Kidney capillary endothelial cell (primary cell): ENCODE measurements around the gene DAB1.
"Not testable (repeated sequence)": the region's sequence is repeated elsewhere in the genome, so short reads cannot be mapped to it uniquely, and the experiment has no call there.

Experiments used
- DNase-seq: peaks from one replicate; pipeline ENCODE4 v3.0.0-alpha.2; 2018; ENCODE audit warnings: low spot score

The DAB1 gene

DNA sequence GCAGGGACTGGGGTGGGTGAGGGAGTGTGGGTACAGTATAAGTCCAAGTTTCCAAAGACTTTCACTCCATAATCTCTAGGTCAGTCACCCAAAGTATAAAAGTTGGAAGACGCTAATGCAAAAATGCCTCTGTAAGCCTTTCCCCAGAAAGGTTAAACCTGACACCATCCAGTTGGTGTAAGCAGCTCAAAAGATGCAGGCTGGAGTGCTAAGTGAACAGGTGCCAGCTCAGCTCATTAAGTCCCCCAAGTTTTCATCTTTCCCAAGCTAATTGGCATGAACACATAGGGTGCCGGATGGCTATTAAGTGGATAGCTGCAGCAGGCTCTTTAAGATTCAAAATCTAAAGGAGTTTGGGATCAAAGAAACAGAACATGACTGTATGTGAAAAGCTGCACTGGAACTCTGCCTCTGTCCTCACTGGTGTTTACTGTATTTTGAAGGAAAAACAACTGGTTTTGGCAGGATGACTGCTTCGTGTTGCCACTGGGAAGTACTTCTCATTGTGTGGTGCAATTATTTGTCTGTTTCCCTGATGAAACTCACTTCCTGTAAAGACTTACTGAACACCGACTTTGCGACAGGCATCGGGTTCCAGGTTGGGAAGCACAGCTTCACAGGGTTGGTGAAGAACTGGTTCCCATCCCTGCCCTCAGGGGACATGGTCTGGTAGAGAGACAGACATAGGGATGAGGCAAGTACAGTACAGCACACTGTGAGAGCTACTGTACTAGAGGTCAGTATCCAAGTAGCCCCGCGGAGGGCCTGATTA is 152.7 kb downstream of the DAB1 start:
- no peak for DNase-seq

DNA sequence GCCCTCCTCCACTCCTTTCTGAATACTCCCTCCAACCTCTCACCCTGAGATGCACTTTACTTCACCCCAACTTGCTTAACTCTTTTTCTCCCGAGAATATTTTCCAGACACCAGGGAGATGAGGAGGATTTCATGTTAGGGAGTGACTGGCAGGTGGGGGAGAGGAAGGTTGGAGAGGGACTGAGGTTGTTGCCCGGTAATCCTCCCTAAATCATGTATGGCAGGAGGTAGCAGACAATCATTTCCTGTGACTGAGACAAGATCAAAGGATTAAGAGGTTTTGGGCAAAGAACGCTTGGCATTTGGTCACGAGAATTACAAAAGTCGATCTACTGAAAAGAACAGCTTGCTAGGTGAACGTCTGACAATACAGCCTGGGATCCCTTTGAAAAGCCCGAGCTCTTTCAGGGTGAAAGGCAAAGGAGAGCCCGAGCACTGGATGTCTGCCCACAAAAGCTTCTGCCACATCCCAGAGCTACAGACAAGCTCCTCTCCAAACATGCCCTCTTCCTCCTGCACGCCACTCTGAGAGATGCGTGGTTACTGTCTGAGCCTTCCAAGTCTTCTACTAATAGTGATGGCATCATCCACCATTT is 154.1 kb downstream of the DAB1 start:
- no peak for DNase-seq

DNA sequence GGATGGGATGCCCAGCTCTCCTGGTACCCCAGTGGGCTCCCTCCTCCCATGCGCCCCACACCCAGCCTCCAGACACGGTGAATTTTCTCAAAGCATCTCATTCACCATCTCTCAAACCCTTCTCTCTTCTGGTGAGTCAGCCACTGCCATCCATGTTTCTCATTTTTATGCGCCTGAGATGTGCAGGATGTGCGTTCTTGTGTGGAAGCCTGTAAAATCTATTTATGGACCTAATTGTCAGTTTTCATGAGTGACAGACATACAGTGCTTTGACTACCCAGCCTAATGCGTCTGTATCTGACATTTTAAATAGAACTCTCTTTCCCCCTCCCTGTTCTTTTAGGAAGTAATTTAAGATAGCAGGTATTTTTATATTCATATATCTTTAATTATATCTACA is 158.8 kb downstream of the DAB1 start:
- DNase-seq = no peak

DNA sequence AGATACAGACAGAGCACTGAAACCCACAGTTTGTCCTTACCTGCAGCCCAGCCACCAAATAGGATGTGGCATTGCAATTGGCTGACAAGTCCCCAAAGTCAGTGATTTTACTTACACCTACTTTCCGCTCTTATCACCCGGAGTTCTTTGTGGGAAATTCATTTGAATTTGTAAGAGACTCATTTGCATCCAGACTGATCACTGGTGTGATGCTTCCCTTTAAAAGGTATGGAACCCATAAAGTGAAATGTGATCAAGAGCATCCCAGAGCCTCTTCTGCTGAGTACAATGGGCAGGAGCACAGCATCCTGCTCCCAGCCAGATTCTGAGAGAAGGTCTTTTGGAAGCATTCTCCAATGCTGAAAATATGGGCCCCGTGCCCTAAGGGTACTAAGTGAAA is 161.4 kb downstream of the DAB1 start:
- no peak for DNase-seq

DNA sequence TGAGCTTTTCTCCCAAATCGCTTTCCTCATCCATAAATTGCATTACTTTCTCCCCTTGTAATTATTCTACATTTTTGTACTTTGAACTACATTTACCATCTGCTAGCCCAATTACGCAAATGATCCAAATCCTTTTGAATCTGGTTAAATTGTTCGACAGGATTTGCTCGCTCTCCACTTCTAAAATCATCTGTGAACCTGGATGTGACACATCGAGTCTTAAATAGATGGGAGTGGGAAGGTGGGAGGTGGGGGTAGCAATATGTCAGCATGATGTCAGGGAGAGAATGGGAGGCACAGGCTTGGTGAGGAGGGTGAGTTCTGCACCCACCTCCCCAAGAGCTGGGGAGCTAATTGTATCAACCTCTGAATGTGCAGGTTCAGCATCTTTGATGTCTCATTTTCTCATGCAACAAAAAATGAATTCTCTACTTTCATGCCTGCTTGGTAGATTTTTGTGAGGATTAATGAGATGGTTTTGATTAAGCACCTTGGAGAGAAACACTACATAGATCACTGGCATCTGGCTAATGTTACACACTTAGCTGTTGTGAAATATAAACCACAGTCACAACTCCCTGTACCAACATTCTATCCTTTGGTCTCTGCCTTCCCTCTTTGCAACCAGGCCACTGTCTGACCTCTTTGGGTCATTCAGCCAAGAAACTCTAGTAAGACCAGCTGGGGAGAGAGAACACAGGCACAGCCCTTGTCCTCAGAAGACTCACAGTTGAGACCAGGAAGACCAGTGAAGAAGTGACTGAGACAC is 165.1 kb downstream of the DAB1 start:
- DNase-seq = no peak

DNA sequence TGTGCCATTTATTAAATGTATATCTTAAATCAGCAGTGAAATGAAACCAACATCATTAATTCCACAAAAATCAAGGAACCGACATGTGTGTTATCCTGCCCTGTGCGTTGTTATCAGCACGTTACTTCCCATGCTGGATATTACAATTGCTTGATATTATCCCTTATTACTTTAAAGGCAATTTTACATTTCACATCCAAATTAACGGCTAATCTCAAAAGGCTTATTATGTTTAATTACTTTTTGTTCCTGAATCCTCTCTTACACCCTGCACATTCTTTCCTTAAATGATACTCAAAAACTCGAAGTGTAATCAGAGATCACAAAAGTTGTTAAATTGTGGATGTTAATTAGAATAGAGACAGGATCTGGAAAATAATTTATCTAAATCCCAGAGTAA is 167.9 kb downstream of the DAB1 start:
- no peak for DNase-seq

DNA sequence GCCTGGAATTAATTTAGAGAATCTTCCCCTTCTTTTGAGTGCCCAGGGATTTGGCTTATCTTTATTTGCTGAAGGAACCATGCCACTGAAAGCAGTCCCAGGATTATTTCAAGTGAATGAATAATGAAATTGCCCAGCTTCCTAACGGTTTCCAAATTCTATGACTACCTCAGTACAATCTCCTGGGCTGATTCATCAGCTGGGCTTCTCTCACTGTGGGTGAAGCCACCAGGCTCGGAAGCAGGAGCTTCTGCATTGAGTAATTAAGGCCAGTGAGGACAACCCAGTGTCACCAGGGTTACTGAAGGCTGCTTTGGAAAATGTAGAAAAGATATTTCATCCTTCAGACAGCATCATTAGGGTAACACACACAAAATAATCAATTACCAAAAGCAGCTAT is 169.8 kb downstream of the DAB1 start:
- no peak for DNase-seq

DNA sequence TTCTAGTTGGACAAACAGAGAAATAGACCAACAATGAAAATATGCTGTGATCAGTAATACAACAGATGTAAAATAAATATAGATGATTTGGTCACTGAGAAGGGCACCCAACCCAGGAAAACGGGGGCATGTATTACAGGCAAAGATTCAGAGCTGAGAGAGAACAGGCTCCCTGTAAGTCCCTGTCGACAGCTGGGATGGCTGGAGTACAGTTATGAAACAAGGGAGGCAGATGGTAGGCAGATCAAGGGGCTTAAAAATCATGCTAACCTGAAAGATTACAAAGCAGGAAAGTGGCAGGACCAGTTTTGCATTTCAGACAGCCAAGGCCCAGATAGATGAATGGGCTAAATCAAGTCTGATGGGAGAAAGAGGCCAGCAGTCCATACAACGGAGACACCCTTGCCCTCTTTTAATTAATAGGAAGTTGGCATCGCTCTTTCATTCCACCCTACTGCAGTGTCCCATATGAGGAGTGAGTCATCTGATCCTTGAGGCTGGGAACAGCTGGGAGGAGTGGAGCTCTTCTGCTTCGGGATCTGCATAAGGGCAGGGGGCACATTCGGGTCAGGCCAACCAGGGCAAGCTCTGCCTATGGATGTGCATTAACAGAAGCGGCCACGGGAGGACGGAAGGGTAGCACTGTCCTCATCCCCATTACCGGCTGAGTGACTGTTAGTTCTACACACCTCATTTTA is 171.1 kb downstream of the DAB1 start:
- no peak for DNase-seq

DNA sequence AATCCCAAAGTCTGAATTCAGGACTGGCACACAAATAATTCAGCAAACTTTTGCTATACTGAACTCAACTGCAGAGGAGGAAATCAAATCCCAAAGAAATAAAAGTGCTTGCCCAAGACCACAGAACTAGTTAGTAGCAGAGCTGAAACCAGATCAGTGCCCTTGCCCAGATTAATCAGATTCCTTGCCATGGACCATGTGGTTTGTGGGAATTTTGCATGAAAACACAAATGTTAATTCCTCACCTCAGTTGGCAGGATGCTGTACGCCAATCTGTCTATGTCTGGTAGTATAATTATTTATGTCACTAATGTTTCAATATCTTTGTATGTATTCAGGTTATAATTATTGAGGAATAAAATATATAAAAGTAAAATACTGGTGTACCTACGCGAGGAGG is 173.8 kb downstream of the DAB1 start:
- DNase-seq = no peak

DNA sequence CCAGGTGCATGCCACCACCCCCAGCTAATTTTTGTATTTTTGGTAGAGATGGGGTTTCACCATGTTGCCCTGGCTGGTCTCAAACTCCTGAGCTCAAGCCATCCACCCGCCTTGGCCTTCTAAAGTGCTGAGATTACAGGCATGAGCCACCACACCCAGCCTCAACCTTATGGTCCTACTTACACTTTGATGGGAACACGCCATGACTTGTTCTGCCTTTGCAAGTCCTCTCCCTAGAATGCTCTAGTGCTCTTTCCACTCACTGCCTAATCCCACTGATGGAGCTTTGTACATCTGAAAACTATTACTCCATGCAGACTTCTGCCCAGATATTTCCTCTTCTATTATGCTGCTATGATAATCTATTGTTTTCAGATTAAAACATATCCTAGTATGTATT is 174.3 kb downstream of the DAB1 start:
- DNase-seq = no peak

DNA sequence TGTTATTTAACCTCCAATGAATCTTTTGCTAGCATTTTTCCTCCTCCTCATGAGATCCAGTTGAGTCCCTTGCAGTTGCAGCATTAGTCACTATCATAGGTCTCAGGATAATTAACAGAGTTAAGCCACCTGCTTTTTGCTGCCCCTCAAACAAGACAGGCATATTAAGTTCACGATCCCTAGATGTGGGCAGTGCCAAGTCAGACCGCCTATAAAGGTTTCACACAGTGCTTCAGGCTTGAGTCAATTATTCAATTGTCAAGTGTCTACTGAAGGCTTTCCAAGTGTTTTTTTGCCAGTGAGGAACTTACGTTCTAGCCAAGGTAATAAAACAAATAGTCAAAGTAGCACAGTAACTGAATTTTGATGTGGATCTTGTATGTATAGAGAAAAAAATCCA is 175.0 kb downstream of the DAB1 start:
- DNase-seq = no peak

DNA sequence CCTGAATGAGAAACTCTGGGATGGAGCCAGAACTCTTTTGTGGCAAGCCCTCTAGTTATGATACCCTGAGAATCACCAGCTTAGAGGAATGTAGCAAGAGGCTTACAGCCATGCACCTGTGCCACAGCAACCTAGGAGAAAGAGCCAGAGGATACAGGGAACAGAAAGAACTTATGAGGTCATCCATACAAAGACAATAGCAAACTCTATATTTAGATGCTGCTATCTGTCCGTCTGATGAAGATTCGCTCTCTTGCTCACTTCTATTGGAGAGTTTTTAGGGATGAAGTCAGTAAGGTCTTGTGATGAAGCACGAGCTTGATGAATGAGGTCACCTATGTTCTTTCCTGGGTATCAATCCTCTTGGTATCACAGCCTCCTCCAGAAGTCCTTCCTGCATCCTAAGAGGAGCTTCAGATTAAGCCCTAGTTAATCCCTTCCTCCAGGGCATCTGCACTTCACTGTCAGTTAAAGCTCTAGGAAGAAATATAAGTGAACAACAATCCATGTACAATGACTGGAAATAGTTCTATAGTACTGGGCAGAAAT is 185.6 kb downstream of the DAB1 start:
- no peak for DNase-seq

DNA sequence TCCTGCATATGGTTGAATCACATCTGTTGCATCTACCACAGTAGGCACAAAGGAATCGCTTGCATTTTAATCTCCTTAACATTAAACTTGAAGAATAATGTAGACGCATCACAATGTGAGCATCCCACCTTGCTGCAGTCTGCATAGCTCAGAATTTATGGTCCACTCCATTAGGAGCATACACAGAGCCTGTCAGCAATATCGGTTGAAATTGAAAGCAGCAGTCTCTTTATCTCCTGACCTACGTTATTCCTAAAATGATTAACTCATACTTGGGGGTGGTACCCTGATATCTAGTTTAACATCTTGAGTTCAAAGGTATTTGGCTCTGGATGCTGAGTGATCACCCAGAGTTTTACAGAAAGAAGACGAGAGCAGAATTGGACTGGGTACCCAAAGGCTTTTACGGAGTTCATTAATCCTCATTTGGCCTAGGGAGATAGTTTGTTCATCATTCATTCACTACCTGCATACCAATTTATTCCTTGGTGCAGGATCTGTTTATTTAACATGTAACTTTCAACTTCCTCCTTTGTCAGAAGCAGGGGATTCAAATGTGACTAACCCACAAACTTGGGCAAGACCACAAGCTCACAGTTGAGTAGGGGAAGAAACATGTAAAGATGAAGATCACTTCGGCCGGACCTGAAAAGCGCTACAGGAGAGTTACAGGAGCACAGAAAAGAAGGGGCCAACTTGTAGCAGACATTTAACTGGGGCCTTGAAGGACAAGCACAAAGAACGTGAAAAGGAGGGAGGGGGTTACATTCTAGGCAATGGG is 187.9 kb downstream of the DAB1 start:
- no peak for DNase-seq

DNA sequence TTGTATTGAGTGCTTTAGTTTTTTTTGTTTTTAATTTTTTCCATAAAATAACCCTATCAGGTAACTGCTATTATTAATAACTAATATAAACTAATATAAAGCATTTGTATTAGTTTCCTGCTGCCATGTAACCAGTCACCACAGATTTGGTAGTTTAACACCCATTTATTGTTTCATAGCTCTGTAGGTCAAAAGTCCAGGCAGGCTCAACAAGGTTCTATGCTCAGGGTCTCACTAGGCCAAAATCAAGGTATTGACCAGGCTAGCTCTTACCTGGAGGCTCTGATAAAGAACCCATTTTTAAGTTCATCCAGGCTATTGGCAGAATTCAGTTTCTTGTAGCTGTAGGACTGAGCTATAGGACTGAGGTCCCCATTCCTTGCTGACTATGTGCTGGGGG is 189.4 kb downstream of the DAB1 start:
- DNase-seq = no peak

DNA sequence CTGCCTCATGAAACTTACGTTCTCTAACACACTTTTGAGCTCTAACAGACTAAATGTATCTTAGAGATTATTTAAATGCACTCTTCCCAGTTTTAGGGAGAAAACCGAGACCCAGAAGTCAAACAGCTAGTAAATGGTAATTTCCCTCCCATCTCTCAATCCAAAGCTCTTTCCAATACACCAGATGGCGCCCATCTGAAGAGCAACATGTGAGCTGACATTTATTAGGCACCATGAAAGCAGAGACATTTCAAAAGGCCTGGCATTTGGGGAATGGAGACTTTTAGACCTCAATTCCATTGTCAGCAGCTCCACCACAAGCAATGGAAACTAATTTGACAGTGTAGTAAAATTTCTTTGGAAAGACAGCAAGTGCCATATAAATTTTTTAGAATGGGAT is 191.4 kb downstream of the DAB1 start:
- no peak for DNase-seq

DNA sequence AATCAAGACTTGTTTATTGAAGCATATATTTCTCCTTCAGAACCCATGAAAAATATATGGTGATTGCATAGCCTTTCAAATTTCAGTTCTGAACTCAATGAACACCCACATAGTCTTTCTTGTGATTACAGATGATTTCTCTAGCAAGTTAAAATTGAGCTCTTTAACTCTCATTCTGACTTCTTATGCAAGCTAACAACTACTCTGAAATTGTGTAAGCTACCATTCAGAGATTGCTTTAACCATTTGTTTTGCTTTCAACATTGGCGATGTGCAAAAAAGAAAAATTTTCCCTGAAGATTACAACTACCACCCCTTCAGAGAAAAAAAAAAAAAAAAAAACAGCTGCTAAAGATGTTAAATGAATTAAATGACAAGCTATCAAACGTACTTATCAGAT is 193.9 kb downstream of the DAB1 start:
- no peak for DNase-seq

DNA sequence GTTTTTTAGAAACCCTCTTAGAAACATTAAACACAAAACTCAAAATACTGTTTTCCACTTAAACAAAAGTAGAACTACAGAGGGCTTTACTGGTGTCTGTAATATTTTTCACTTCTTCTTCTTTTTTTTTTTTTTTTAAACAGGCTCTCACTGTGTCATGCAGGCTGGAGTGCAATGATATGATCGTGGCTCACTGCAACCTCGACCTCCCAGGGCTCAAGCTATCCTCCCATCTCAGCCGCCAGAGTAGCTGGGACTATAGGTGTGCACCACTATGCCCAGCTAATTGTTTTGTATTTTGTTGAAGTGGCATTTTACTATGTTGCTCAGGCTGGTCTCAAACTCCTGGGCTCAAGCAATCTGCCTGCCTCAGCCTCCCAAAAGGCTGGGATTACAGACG is 194.8 kb downstream of the DAB1 start:
- no peak for DNase-seq

DNA sequence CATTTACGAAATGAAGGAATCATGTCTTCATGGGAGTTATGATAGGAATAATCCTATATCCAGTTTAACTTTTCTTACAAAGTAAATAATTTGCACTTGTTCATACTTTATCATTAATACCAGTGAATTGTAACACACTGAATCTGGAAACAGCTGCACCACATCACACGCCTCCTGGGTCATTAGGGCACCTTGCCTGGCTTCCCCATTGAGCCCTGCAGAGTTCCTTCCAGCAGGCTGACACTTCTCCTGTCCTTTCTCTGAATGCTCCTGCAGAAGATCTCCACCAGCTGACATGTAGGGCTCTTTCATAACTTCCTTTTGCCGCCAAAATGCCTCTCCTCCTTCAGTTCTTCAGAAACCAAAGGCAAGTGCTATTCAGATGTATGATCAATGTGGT is 201.1 kb downstream of the DAB1 start:
- DNase-seq = no peak

DNA sequence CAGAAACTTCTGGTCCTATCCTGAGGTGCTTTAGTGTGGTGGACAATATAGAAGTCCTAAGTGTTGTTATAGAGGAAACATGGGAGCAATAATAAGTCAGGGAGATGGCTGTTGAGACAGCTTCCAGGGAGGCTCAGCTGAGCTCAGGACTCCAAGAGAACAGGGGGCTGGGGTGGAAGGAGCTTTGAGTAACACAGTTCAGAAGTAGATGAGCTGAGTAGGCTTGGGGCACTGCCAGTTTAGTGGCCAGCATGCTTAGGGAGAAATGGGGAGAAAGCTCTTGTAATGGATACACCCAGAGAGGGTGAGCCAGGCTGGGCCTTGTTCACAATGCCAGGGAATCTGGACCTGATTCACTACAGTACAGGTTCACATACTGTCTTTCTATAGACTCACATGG is 201.6 kb downstream of the DAB1 start:
- DNase-seq = no peak

DNA sequence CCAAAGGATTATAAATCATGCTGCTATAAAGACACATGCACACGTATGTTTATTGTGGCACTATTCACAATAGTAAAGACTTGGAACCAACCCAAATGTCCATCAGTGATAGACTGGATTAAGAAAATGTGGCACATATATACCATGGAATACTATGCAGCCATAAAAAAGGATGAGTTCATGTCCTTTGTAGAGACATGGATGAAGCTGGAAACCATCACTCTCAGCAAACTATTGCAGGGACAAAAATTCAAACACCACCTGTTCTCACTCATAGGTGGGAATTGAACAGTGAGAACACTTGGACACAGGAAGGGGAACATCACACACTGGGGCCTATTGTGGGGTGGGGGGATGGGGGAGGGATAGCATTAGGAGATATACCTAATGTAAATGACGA is 203.0 kb downstream of the DAB1 start:
- not testable (repeated sequence) for DNase-seq

DNA sequence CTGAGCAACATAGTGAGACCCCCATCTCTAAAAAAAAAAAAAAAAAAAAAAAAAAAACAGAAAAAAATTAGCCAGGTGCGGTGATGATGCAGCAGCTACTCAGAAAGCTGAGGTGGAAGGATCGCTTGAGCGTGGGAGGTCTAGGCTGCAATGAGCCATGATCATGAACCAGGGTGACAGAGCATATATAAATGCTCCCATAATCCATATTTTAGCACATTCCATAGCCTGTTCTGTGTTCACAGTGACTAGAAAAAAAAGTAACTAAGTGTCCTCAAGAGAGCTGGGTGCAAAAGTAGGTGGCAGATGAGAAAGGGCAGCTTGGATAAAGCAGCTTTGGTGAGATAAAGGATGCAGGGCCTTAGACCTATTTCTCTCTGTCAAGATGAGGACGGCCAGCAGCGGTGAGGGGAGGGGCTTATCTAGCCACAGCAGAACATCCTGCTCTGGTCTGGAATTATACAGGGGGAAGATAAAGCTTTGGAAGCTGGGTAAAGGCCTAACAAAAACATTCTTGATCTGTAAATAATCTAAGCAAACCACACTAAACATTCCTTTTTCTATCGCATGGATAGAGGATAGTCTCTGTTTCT is 205.3 kb downstream of the DAB1 start:
- DNase-seq = no peak
